Measurements from ENCODE around the gene KRTAP1-5.
"Not testable (repeated sequence)": the region's sequence is repeated elsewhere in the genome, so short reads cannot be mapped to it uniquely, and the experiment has no call there.

Gene KRTAP1-5

GRCh38 chr17:41046735-41047465, 19.9 kb upstream of the KRTAP1-5 start, which contains the start of gene KRTAP2-1:
TSS of gene KRTAP2-1 (minus strand) at chr17:41047316. CDS start at chr17:41047267, 49 bp downstream.
- not testable (repeated sequence) for DNase-seq

DNA sequence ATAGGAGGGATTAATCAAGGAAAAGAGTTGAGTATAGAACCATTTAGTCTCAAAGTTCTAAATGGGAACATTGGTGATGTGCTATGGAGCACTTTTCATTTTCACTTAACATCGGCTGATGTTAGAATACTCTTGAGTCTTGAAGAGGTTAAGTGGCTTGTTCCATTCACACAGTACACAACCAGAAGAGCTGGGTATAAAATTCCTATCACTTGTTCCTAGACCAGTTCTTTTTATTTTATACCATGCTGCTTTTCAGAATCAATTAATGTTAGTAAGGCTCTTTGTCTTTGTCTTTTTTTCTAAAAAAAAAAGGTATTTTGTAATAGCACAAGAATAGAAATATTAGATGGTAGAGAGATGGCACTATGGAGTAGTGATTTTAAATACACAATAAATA, 15.9 kb upstream of the KRTAP1-5 start:
- no peak for DNase-seq

DNA sequence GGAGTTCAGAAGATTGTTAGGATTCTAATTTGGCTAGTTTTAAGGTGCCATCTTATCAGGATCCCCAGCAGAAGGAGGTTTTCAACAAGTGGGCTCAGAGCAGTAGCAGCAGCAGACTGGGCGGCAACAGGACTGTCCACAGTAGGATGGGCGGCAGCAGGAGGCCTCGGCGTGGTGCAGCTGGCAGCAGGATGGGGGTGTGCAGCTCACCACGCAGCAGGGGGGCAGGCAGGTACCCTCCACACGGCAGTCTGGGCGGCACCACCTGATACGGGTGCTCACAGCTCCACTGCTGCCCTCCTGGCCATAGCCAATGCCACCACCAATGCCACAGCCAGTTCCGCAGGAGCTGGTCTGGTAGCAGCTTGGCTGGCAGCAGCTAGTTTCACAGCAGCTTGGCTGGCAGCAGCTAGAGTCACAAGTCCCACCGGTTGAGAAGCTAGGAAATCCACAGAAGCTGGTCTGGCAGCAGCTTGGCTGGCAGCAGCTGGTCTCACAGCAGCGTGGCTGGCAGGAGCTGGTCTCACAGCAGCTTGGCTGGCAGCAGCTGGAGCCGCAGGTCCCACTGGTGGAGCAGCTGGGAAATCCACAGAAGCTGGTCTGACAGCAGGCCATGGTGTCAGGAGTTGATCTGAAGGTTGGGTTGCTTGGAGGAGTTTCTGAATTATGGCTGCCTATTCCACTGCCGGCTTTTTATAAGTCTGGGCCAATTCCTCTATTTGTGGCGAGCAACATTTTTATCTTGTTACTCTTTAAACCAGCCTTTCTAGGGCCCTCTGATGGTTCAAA, 14.0 kb upstream of the KRTAP1-5 start, which contains the start of gene KRTAP1-1:
Gene KRTAP1-1 (minus strand): TSS at position 668 of the 789 bp plus-strand sequence. CDS start 53 bp downstream, at position 615.
- not testable (repeated sequence) for DNase-seq

DNA sequence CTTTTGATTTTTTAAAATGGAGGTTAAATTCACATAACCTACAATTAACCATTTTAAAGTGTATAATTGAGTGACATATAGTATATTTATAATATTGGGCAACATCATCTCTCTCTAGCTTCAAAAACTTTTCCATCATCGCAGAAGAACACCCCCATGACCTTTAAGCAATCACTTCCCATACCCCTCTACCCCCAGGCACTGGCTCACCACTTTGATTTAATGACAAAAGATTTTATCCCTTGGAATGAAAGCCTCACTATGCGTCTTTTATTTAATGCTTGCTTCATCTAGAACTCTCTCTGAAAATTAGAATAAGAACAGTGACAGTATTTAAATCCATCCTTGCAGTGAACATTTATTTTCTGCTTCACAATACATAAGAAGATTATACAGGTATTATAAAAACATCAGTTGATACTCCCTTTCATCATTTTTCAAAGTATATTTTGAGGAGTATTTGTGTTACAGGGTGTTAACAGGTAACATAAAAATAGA, 10.9 kb upstream of the KRTAP1-5 start:
- DNase-seq, result no peak

- DNase-seq, result not testable (repeated sequence)
Measured at GRCh38 chr17:41034346-41034935, 7.4 kb upstream of the KRTAP1-5 start, which contains the start of gene KRTAP1-3. TSS of gene KRTAP1-3 (minus strand) at chr17:41034874. CDS start at chr17:41034821, 53 bp downstream.

DNA sequence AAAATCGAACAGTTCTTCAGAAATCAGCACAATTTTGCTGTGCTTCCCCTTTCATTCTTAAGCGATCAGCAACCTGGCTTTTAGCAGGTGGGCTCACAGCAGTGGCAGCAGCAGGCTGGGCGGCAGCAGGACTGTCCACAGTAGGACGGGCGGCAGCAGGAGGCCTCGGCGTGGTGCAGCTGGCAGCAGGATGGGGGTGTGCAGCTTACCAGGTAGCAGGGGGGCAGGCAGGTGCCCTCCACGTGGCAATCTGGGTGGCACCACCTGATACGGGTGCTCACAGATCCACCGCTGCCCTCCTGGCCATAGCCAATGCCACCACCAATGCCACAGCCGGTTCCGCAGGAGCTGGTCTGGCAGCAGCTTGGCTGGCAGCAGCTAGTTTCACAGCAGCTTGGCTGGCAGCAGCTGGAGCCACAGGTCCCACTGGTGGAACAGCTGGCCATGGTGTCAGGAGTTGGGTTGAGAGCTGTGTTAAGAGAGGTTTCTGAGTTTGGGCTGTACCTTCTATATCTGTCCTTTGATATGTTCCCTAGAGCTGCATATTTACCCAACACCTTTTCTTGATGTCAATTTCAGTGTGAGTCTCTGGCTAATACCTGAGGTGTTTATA, 2.7 kb upstream of the KRTAP1-5 start, which contains the start of gene KRTAP1-4:
Gene KRTAP1-4 (minus strand): TSS at position 563 of the 613 bp plus-strand sequence. CDS start 117 bp downstream, at position 446.
- no peak for DNase-seq

- no peak for DNase-seq
Measured at GRCh38 chr17:41024697-41025096, 2.3 kb downstream of the KRTAP1-5 start.

DNA sequence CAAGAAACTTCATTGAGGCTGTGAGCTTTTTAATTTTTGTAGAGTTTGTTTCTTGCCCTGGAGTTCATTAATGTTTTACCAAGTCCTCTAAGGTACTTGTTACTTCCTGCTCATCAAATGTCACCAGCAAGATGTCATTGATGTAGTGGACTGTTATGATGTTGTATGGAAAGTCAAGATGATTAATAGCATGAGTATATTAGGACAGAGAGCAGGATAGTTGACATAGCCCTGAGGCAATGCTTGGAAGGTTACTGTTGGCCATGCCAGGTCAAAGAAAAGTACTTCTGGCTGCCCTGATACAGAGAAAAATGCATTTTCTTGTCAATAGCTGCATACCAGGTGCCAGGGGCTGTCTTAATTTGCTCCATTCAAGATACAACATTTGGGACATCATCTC, 6.7 kb downstream of the KRTAP1-5 start:
- DNase-seq, result no peak

DNA sequence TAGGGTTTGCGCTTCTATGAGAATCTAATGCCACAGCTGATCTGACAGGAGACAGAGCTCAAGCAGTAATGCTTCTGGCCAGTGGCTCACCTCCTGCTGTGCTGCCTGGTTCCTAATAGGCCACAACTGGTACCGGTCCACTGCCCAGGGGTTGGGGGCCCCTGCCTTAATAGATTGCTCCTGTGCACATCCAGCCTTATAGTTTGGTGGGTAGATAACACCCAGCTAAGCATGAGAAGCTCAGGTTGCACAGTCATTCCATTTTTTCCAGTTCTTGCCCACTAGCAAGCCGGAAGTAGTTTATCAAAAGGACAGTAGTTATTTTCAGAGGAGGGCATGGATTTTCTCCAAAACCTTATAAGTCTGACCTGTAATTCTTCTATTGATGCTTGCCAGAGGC, 7.6 kb downstream of the KRTAP1-5 start:
- DNase-seq, result no peak

GRCh38 chr17:41018541-41018940, 8.5 kb downstream of the KRTAP1-5 start:
- no peak for DNase-seq

- DNase-seq, result no peak
Measured at GRCh38 chr17:41016578-41017215, 10.3 kb downstream of the KRTAP1-5 start.

DNA sequence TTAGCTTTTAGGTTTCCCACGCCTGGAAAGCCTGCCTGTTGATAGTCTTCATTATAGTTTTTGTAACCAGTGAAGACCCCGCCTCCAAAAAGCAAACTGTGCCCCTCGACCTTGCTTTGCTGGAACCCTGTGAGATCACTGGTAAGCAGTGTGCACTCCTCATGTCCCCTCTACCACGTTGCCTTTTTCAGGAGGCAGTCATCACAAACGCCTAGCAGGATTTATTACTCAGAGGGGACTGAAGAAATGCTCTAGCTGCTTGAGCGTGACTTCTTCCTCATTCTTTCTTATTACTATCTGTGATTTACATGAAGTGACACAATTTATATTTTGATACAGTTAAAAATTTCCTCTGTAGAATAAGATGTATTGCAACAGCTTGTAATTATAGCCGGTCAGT, 11.6 kb downstream of the KRTAP1-5 start:
- no peak for DNase-seq

DNA sequence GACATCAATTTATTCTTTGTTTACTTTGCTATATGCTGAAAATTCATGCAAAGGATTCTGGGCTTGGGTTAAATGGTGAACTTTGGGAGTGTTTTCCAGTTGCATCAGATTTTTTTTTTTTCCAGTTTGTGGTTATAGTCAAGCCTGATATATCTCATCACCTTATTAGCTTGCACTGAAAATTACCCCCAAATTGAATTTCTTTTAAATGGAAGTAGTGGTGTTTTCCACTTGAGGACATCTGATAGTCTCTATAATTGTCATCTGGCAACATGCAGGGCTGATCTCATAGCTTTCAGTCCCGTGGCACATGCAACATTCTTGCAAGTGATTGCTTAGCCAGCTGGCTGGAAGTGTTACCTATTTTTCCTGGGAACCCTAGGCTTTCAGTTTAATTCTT, 13.4 kb downstream of the KRTAP1-5 start:
- no peak for DNase-seq

DNA sequence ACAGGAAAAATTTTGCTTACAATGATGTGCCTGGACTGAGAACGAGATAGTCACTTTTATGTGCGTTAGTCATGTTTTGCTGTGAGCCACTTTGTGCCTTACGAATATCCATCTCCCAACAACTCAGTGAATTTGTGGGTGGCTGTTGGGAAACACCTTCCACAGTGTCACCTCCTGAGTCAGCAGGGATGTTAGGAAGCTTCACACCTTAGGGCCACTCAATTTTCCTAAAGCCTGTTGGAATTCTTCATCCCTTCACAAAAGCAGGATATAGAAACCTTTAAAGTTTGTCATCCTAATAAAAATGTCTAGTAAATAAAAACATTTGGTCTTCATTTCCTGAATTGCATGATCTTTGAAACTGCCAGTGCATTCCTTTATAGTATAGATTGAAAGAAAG, 13.8 kb downstream of the KRTAP1-5 start:
- DNase-seq, result no peak

GRCh38 chr17:41012326-41013120, 14.5 kb downstream of the KRTAP1-5 start:
- no peak for DNase-seq

GRCh38 chr17:41010441-41010840, 16.6 kb downstream of the KRTAP1-5 start:
- no peak for DNase-seq

GRCh38 chr17:41009936-41010335, 17.1 kb downstream of the KRTAP1-5 start:
- DNase-seq, result no peak

DNA sequence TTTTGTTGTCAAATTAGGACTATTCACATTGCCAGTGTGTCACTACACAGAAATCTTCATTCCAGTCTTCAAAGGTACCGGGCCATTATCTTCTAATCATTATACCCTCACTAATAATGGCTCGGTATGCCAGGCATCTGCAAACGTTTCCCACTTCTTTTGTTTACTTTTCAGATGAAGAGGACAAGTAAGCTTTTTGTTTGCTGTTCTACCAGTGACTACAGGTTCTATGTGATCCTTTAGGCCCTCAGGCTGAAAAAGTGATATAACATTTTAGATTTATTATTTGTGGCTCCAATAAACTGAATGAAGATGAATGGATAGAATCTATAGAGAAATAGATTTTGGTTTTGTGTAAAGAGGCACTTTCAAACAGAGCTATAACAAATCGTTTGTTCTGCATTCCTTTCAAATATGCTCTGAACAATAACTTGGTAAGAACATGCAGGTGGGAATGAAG, 17.7 kb downstream of the KRTAP1-5 start:
- no peak for DNase-seq

- no peak for DNase-seq
Measured at GRCh38 chr17:41008811-41009210, 18.2 kb downstream of the KRTAP1-5 start, which contains the start of gene KRTAP3-1. TSS of gene KRTAP3-1 (minus strand) at chr17:41009128. CDS start at chr17:41009074, 54 bp downstream.

DNA sequence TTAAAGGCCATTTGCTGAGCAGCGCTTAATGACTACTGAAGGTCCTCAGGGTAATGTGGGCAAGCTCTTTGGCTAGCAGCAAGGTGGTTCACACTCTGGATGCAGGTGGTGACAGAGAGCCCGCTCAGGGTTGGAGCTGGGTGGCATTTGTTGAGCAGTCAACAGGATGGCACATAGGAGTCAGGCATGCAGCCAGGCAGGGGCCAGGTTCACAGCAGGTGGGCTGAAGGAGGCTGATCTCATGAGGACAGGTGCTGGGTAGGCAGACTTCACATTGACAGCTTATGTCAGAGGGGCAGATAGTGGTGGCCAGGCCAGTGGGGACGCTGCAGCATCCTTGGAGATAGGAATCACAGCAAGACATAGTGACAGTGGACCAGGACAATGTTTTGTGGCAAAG, 22.6 kb downstream of the KRTAP1-5 start:
- DNase-seq, result no peak

- DNase-seq, result no peak
Measured at GRCh38 chr17:41003926-41004325, 23.1 kb downstream of the KRTAP1-5 start.

Data from suppressor macrophage treated with lipopolysaccharide for 1 hour (primary cell).